CD8-positive, alpha-beta memory T cell (primary cell): ENCODE data around the gene FUBP3. TPM values are rescaled to one million over a fixed set of nuclear protein-coding genes. Genes with fewer than 3 reads are reported as not detected.

ENCODE experiments used
- CTCF ChIA-PET: fragments of 350-600 bp; sonication (Branson Sonifier 250); formaldehyde crosslinking; loops from one replicate; lab custom pipeline; 2021; ENCODE audit warnings: antibody characterized with exemption; lab: Charles Lee
- POLR2A ChIA-PET: fragments of 350-600 bp; sonication (Branson Sonifier 250); formaldehyde crosslinking; loops from one replicate; lab custom pipeline; 2021; ENCODE audit warnings: antibody characterized with exemption; lab: Charles Lee
- DNase-seq, 5 donors: peaks; one replicate each; pipeline versions ENCODE4 v3.0.0 to v3.0.0-alpha.2; 2020 to 2022; ENCODE audit warnings: mixed read lengths in 1 of 5
- H3K27ac ChIP-seq: one replicate; pipeline ENCODE4 v1.7.0; 2013; ENCODE audit warnings: low read depth, mild to moderate bottlenecking, low read length, moderate library complexity
- H3K27me3 ChIP-seq: 2 replicates; pipeline ENCODE4 v1.7.0; 2013; ENCODE audit warnings: low read length, mild to moderate bottlenecking; ENCODE audit not compliant: insufficient read depth, poor library complexity, severe bottlenecking
- H3K36me3 ChIP-seq: 2 replicates; pipeline ENCODE4 v1.7.0; 2013; ENCODE audit warnings: mild to moderate bottlenecking, low read length, moderate library complexity; ENCODE audit not compliant: insufficient read depth
- H3K4me1 ChIP-seq: 2 replicates; pipeline ENCODE4 v1.7.0; 2013; ENCODE audit warnings: mild to moderate bottlenecking, low read length, moderate library complexity; ENCODE audit not compliant: insufficient read depth
- H3K4me3 ChIP-seq: 2 replicates; pipeline ENCODE4 v1.7.0; 2013; ENCODE audit warnings: mild to moderate bottlenecking, low read length
- H3K9me3 ChIP-seq: 2 replicates; pipeline ENCODE4 v1.7.0; 2013; ENCODE audit warnings: mild to moderate bottlenecking, low read length
- H3K27ac Mint-ChIP-seq, 8 donors: one replicate each; pipeline ENCODE4 v1.8.0; 2020 to 2021; ENCODE audit warnings: mixed read lengths in 8 of 8, mild to moderate bottlenecking in 6 of 8, inconsistent platforms in 3 of 8, moderate library complexity in 3 of 8
- H3K27me3 Mint-ChIP-seq, 2 donors: one replicate each; pipeline ENCODE4 v1.8.0; 2020 to 2021; ENCODE audit warnings: mixed read lengths in 2 of 2, mild to moderate bottlenecking in 1 of 2, moderate library complexity in 1 of 2
- H3K36me3 Mint-ChIP-seq, 3 donors: one replicate each; pipeline ENCODE4 v1.8.0; 2020 to 2021; ENCODE audit warnings: mixed read lengths in 3 of 3, inconsistent platforms in 1 of 3, mild to moderate bottlenecking in 1 of 3
- H3K4me1 Mint-ChIP-seq, 3 donors: one replicate each; pipeline ENCODE4 v1.8.0; 2020 to 2021; ENCODE audit warnings: mixed read lengths in 3 of 3, inconsistent platforms in 1 of 3, mild to moderate bottlenecking in 1 of 3
- H3K4me3 Mint-ChIP-seq, 7 donors: one replicate each; pipeline ENCODE4 v1.8.0; 2020 to 2021; ENCODE audit warnings: mixed read lengths in 7 of 7, mild to moderate bottlenecking in 6 of 7, moderate library complexity in 4 of 7, inconsistent platforms in 2 of 7
- H3K9me3 Mint-ChIP-seq, 5 donors: one replicate each; pipeline ENCODE4 v1.8.0; 2020 to 2022; ENCODE audit warnings: mixed read lengths in 5 of 5, mild to moderate bottlenecking in 3 of 5, moderate library complexity in 2 of 5, inconsistent platforms in 1 of 5
- polyA plus RNA-seq: library from polyadenylated mRNA; unstranded; fragments of 300-500 nt; fragmentation: Illumina TruSeq; gene quantifications from one replicate; pipeline ENCODE4 v1.2.3, GENCODE V29; 2021
- total RNA-seq, 2 experiments: library from RNA; stranded (reverse); gene quantifications; one replicate each; pipeline ENCODE4 v1.2.3, GENCODE V29; 2021

Gene FUBP3
- total and polyA plus RNA-seq, 3 experiments from 2014 or later = 35.0 to 50.4 (median 49.9) TPM

DNA sequence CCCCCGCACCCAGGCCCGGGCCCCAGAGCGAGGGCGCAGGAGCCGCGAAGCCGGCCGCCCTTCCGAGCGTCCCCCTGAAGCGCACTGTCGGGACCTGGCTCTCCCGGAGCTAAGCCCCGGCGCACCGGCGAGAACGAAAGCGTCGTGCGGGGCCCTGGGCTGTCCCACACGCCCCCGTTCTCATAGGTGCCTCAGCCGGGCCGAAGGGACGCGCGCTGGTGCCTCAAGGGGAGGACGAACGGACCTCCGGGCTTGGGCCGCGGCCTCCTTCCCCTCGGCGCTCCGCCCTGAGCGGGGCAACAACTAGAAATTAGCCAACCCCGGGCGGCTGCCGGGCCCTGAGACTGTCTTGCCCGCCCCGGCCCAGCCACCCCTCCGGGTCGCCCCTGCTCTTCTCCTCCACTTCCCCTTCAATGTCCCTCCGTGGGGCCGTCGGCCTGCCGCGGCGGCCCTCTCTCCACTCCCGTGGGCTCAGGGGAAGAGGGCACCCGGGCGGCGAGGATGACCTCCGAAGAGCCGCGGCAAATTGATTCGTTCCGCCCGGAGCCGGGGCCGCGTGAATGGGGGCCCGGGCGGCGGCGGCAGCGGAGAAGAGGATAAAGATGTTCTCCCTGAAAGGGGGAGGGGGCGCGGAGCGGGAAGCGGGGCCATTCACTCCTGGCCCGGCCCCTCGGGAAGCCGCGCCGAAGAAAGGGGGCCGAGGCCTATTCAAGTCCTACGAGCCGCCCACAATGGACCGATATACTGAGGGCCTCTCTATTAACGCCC lies 81.5 kb downstream of the FUBP3 start:
- H3K4me1 Mint-ChIP-seq = peaks cover 15 to 50% (median 19%) of the 10 kb centered on the region in 3 donors
- DNase-seq = no peak
- Histone ChIP-seq H3K4me3 (no peak overlapping the region), H3K4me1 (peaks cover 12% of the 10 kb centered on the region), H3K27me3 (peaks cover 26% of the 10 kb centered on the region), H3K9me3 (no peaks in the 10 kb centered on the region), H3K36me3 (no peaks in the 10 kb centered on the region), H3K27ac (no peak overlapping the region)
- H3K9me3 Mint-ChIP-seq = peaks cover 0 to 4% (median 0%) of the 10 kb centered on the region in 5 donors
- no peaks in the 10 kb centered on the region for H3K36me3 Mint-ChIP-seq
- CTCF ChIA-PET = no interaction called here
- peaks cover 50 to 60% of the 10 kb centered on the region in 2 donors for H3K27me3 Mint-ChIP-seq
- H3K27ac Mint-ChIP-seq = no peak overlapping the region
- peak overlapping the region in 1 of 7 donors; percentile 72 for H3K4me3 Mint-ChIP-seq
- POLR2A ChIA-PET = no interaction called here

DNA sequence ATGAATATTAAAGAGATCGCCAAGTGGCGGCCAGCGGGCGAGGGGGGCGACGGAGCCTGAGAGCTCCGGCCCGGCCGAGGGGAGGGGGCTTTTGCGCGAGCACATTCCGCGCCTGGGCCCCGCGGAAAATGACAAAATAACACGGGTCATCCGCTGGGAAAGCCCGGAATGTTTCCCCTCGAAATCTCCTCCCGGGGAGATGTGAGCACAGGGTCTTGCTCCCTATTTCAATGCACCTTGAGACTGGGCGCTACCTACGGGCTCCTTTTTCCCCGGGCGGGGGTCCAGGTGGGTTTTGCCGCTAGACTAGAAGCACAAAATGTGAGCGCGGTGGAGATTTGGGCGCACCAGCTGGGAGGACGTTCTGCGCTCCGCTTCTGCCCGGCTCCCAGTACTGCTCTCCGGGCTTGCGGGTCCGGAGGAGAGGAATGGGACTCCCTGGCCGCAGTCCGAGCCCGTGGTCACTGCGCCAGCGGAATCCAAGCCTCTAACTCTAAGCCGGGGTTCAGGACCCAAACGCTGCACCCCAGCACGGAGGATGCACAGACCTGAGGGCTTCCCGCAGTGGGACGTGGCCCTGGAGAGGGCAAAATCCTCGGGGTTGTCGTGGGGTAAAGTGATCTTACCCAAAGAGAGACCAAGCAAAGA lies 82.2 kb downstream of the FUBP3 start:
- ChIA-PET CTCF (no interaction called here), POLR2A (no interaction called here)
- Histone ChIP-seq H3K36me3 (no peaks in the 10 kb centered on the region), H3K27ac (no peak overlapping the region), H3K4me3 (no peak overlapping the region), H3K27me3 (peaks cover 32% of the 10 kb centered on the region), H3K4me1 (peaks cover 12% of the 10 kb centered on the region), H3K9me3 (no peaks in the 10 kb centered on the region)
- Mint-ChIP-seq H3K4me1 (peaks cover 15 to 50% (median 19%) of the 10 kb centered on the region in 3 donors), H3K27ac (peak overlapping the region in 1 of 8 donors; percentile 24), H3K36me3 (no peaks in the 10 kb centered on the region), H3K9me3 (peaks cover 0 to 2% (median 0%) of the 10 kb centered on the region in 5 donors), H3K4me3 (peak overlapping the region in 2 of 7 donors; percentile 17 to 18), H3K27me3 (peaks cover 50 to 60% of the 10 kb centered on the region in 2 donors)
- no peak for DNase-seq

DNA sequence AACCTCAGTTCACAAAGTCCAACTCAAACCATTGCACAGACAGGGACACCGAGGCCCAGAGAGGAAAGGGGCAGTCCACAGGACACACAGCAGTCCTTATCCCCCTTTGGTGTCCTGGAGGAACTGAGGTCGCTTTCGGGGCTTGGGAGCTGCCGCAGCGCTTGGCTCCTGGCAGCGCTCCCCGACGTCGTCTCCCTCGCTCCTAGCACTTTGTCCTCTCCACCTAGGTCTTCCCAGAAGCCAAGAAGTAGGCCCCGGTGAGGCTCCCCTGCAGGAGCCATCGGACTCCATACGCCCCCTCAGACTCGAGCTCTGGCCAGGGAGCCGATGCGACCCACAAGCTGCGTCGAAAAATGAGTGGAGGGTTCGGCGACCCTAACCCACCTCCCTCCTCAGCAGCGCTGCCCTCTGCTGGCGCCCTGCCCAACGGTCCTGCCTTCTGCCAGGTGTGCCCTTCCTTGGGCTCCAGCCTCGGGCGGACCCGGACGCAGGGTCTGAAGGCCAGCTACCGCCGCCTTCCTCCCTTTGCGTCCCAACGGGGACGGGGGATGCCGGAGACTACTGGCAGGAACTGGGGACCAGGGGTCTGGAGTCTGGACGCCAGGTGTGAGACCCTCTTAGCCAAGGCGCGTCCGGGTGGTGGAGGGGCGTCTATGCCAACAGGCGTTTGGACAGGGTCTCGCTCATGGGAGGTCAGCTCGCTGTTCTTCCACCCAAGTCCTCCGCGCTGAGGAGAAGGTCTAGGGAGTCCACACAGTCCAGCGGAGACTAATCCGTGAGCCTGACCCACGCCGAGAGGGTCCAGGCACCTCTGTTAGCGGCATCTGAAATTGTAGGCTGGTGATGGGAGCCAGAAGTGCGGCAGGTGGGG lies 83.0 kb downstream of the FUBP3 start:
- no peak for DNase-seq
- POLR2A ChIA-PET = no interaction called here
- Mint-ChIP-seq H3K27ac (peak overlapping the region in 2 of 8 donors; percentile 43 to 78), H3K36me3 (no peaks in the 10 kb centered on the region), H3K9me3 (peaks cover 0 to 2% (median 0%) of the 10 kb centered on the region in 5 donors), H3K4me1 (peaks cover 15 to 52% (median 19%) of the 10 kb centered on the region in 3 donors), H3K4me3 (peak overlapping the region in 6 of 7 donors; percentile 63 to 78 (median 70)), H3K27me3 (peaks cover 45 to 60% of the 10 kb centered on the region in 2 donors)
- Histone ChIP-seq H3K9me3 (no peaks in the 10 kb centered on the region), H3K27ac (no peak overlapping the region), H3K27me3 (peaks cover 34% of the 10 kb centered on the region), H3K4me1 (peaks cover 12% of the 10 kb centered on the region), H3K4me3 (no peak overlapping the region), H3K36me3 (no peaks in the 10 kb centered on the region)
- CTCF ChIA-PET = interaction anchor here (1.0 kb wide), 1 partner anchor 20 kb away, joined by 4 read pairs; no protein-coding TSS in a partner anchor

DNA sequence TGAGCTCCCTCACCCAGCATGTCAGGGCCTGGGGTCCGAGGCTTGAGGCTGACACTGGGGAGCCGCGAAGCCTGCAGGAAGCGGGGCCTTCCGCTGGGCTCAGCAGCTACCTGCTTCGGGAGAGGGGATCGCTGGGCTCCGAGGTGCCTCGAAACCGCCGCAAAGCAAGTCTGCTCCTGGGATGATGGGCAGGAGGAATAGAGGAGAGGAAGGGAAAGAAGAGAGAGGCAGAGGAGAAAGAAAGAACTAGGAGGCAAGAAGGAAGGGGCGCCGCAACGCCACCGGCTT lies 83.5 kb downstream of the FUBP3 start:
- no peak overlapping the region for H3K4me3 ChIP-seq
- H3K27me3 ChIP-seq = peaks cover 39% of the 10 kb centered on the region
- Mint-ChIP-seq H3K4me3 (peak overlapping the region in 6 of 7 donors; percentile 63 to 78 (median 70)), H3K4me1 (peaks cover 15 to 52% (median 19%) of the 10 kb centered on the region in 3 donors), H3K27me3 (peaks cover 42 to 61% of the 10 kb centered on the region in 2 donors), H3K9me3 (peaks cover 0 to 2% (median 0%) of the 10 kb centered on the region in 5 donors), H3K27ac (peak overlapping the region in 1 of 8 donors; percentile 43), H3K36me3 (no peaks in the 10 kb centered on the region)
- no peaks in the 10 kb centered on the region for H3K9me3 ChIP-seq
- no peak overlapping the region for H3K27ac ChIP-seq
- H3K4me1 ChIP-seq = peaks cover 12% of the 10 kb centered on the region
- no peaks in the 10 kb centered on the region for H3K36me3 ChIP-seq
- ChIA-PET POLR2A (no interaction called here), CTCF (interaction anchor here (1.0 kb wide), 1 partner anchor 19 kb away, joined by 4 read pairs; no protein-coding TSS in a partner anchor)
- no peak for DNase-seq

DNA sequence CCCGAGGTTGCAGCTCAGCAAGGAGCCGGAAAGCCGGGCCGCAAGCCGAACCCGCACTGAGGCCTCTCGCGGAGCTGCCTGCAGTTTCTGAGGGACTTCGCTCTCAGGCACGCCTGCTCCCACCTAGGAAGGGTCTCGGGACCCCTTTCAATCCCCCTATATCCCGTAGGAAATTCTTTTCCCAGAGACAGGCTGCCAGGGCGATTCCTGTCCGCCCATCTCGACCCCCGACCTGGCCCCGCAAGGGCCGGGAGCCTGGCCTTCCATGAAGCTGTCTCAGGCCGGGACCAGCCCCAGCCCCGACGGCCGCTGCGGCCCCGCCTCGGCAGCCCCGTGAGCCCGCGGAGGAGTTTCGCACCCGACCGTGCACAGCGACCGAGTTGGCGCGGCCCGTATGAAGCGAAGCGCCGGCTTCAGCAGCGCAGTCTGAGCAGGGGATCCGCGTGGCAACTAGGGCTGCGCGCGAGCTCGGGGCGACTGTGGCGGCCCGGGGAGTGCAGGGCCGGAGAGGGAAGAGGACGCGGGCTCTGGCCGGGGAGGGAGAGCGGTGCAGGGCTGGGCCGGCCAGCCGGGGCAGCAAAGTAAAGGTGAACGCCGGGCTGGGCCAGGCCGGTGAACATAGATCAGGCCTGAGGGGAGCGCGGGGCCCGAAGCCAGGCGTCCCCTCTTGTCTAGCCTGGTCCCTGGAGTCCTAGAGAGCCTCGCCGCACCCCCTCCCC lies 84.0 kb downstream of the FUBP3 start:
- DNase-seq = no peak

DNA sequence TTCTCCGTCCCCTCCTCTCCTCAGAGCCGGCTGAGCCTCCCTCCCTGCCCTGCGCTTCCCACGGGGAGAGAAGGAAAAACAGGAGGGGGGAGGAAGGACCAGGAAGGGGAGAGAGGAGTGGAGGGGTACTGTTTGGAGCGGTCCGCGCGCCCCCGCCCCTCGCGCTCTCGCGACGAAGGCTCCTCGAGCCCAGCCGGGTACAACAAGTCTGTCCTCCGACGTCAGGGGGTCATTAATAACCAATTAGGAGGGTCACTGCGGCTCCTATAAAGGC lies 84.5 kb downstream of the FUBP3 start:
- Mint-ChIP-seq H3K27ac (no peak overlapping the region), H3K4me3 (peak overlapping the region in 6 of 7 donors; percentile 15 to 59 (median 50)), H3K27me3 (peaks cover 38 to 59% of the 10 kb centered on the region in 2 donors), H3K36me3 (no peaks in the 10 kb centered on the region), H3K4me1 (peaks cover 15 to 46% (median 19%) of the 10 kb centered on the region in 3 donors), H3K9me3 (no peaks in the 10 kb centered on the region)
- ChIA-PET POLR2A (no interaction called here), CTCF (interaction anchor here (2.1 kb wide), 1 partner anchor 19 kb away, joined by 6 read pairs; no protein-coding TSS in a partner anchor)
- Histone ChIP-seq H3K27ac (no peak overlapping the region), H3K27me3 (peaks cover 41% of the 10 kb centered on the region), H3K9me3 (no peaks in the 10 kb centered on the region), H3K4me1 (peaks cover 12% of the 10 kb centered on the region), H3K36me3 (no peaks in the 10 kb centered on the region), H3K4me3 (no peak overlapping the region)
- no peak for DNase-seq

More for the DNA sequence above, 84.0 kb downstream of the FUBP3 start:
- Mint-ChIP-seq H3K4me3 (peak overlapping the region in 5 of 7 donors; percentile 15 to 76 (median 65)), H3K27ac (no peak overlapping the region), H3K4me1 (peaks cover 15 to 49% (median 19%) of the 10 kb centered on the region in 3 donors), H3K36me3 (no peaks in the 10 kb centered on the region), H3K27me3 (peaks cover 38 to 61% of the 10 kb centered on the region in 2 donors), H3K9me3 (peaks cover 0 to under 1% (median 0%) of the 10 kb centered on the region in 5 donors)
- Histone ChIP-seq H3K9me3 (no peaks in the 10 kb centered on the region), H3K27ac (no peak overlapping the region), H3K4me3 (no peak overlapping the region), H3K27me3 (peaks cover 41% of the 10 kb centered on the region), H3K36me3 (no peaks in the 10 kb centered on the region), H3K4me1 (peaks cover 12% of the 10 kb centered on the region)
- POLR2A ChIA-PET = no interaction called here
- CTCF ChIA-PET = interaction anchor here (1.0 to 2.1 kb wide), 2 partner anchors 19 kb away, joined by 4 to 6 read pairs; no protein-coding TSS in a partner anchor

DNA sequence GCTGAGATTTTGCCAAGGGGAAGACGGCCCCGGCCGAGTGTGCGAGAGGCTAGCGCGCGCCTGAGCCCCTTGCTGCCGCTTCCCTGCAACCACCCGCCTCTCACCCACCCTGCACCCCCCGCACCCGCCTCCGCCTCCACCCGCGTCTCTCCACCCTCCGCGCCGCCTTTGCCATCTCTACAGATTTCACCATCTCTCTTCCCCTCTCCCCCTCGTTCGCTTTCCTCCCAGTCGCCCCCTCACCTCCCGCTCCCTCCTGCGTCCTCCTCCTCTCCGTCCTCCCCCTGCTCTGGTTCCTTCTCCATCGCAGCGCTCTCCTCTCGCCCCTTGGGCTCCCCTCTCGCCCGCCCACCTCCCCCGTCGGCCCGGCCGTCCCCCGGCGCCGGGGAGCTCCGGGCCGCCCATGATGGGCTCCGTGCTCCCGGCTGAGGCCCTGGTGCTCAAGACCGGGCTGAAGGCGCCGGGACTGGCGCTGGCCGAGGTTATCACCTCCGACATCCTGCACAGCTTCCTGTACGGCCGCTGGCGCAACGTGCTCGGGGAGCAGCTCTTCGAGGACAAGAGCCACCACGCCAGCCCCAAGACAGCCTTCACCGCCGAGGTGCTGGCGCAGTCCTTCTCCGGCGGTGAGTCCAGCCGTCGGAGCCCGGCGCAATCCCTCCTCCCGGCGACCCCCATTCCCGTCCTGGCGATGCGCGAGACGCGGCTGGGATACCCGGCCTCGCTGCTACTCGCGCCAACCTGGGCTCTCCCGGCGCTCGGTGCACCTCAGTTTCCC lies 85.1 kb downstream of the FUBP3 start, which contains the start of gene PRDM12:
Gene PRDM12, plus strand, starts transcription at position 344 of the 778 bp plus-strand sequence. Its CDS starts 60 bp downstream, at position 404.
- Mint-ChIP-seq H3K4me1 (peaks cover 15 to 46% (median 19%) of the 10 kb centered on the region in 3 donors), H3K9me3 (no peaks in the 10 kb centered on the region), H3K27me3 (peaks cover 37 to 56% of the 10 kb centered on the region in 2 donors), H3K36me3 (no peaks in the 10 kb centered on the region), H3K27ac (peak within 1 kb of the TSS in 1 of 8 donors; percentile 40), H3K4me3 (peak within 1 kb of the TSS; percentile 43 to 85 (median 59))
- Histone ChIP-seq H3K9me3 (no peaks in the 10 kb centered on the region), H3K27ac (no peak within 1 kb of the TSS), H3K36me3 (no peaks in the 10 kb centered on the region), H3K4me3 (no peak within 1 kb of the TSS), H3K27me3 (peaks cover 41% of the 10 kb centered on the region), H3K4me1 (peaks cover 12% of the 10 kb centered on the region)
- ChIA-PET CTCF (interaction anchor here (2.1 kb wide), 1 partner anchor 18 kb away, joined by 6 read pairs; no protein-coding TSS in a partner anchor), POLR2A (no interaction called here)
- DNase-seq = no peak
